B cell (primary cell): ENCODE results near the gene ATXN7.

Experiments used
- CTCF ChIP-seq: fragments of 200-600 bp; IDR thresholded peaks from one replicate; pipeline ENCODE4 v1.8.0; 2022; ENCODE audit warnings: antibody characterized with exemption, mild to moderate bottlenecking
- EZH2 ChIP-seq: IDR thresholded peaks from 2 replicates; pipeline ENCODE4 v1.6.1; 2012; ENCODE audit warnings: borderline replicate concordance, low read depth, mild to moderate bottlenecking, moderate library complexity, low read length; ENCODE audit not compliant: insufficient read depth, poor library complexity, severe bottlenecking

GRCh38 chr3:63875510-63875909 lies 11.8 kb downstream of the ATXN7 start:
- TF ChIP-seq CTCF (no peak), EZH2 (no peak)
